HG03139 (cell line): ENCODE measurements around the gene PLPP7.
"Not testable (repeated sequence)": the region's sequence is repeated elsewhere in the genome, so short reads cannot be mapped to it uniquely, and the experiment has no call there.

Experiments used
- ATAC-seq: cut with Tn5 transposase; IDR thresholded peaks from one replicate; pipeline ENCODE4 v1.9.1; 2021; ENCODE audit not compliant: unreplicated experiment

The PLPP7 gene

DNA sequence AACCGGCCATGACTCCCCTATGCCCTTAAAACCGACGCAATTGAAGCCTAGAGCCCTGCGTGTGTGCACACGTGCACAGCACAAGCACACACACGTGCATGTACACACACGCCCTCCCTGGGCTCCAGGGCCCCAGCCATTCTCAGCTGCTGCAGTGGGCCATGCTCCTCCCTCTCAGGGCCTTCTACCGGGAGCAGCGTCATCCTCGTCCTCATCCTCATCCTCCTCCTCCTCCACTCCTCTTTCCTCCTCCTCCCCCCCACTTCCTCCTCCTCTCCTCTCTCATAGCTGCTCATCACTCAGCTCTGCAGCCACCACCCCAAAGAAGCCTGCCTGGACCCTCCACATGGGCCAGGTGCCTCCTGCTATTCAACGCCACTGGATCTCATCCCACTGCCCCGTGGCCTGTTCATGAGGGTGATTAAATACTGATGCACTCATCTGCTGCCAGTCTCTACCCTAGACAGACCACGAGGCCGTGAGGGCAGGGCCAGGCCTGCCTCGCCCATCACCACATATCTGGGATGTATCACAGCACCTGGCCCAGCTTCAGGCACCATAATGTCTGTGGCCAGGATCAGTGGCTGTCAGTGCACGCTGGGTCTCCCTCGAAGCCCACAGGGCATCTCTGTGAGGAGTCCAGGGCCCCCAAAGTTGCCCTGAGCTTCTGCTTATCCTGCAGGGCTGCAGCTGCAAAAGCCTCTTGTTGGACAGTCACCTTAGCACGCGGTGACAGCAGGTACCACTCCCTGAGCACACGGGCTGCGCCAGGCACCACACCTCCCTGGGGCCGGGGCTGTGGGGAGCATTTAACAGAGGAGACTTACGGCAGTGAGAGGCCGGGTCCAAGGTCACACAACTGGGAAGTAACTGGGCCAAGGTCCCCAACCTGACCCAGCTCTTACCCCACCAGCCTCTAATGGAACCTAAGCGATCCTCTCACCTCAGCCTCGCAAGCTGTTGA is 23.0 kb upstream of the PLPP7 start:
- ATAC-seq, result no peak

DNA sequence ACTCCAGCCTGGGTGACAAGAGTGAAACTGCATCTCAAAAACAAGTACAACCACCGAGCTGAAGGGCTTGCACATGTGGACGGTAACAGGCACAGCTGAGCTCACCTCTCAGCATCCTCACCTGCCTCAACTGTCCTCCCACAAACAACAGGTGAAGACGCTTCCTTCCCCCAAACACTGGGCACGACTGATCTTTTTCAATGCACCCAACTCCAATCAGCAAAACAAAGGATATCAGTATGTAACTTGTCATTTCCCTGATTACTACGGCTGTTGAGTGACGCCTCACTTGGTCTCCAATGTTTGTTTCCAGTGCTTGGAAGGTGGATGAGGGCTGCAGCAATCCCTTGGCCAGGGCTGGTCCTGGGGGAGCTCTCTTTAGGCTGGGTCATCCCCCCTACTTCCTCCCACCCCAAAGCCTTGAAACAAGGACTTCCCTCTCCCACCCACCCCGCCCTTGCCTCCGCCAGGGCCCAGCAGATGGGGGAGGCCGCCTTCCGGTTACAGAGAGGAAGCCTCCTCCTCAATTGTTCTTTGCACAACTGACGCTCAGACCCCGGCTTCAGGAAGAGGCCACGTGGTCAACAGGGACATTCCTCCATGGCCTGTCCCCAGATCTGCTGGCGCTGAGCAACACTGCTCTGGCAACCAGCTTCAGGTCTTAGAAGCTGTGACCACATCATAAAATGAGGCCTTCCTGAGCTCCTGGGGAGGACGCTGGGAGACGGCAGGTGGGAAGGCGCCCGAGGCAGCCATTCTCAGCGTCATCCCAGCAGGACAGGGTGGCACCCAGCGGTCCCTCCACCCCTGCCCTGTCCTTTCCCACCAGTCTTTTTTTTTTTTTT is 19.1 kb upstream of the PLPP7 start:
- no peak for ATAC-seq

DNA sequence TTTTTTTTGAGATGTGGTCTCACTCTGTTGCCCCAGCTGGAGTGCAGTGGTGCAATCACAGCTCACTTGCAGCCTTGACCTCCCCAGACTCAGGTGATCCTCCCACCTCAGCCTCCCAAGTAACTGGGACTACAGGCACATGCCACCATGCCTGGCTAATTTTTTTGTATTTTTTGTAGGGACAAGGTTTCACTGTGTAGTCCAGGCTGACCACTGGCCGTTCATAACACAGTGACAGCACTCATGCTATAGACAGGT is 18.6 kb upstream of the PLPP7 start:
- ATAC-seq, result not testable (repeated sequence)

DNA sequence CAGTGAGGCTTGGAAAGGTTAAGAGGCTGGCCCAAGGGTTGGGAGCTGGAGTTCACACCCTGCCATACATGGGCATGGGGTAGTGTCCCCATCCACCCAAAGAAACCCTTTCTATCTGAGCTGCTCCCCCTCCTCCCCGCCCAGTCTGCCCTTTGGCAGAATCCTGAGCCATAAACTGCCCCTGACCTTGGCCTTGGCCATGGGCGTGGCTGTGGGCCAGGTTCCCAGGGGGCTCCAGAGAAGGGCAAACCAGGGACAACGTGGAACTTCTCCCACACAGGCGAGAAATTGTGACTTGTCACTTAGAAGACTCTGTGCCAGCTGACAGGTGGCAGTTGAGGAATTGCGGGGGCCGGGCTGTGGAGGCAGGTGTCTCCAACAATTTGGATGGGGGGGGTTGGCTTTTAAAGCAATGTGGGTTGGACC is 18.0 kb upstream of the PLPP7 start:
- ATAC-seq, result no peak

DNA sequence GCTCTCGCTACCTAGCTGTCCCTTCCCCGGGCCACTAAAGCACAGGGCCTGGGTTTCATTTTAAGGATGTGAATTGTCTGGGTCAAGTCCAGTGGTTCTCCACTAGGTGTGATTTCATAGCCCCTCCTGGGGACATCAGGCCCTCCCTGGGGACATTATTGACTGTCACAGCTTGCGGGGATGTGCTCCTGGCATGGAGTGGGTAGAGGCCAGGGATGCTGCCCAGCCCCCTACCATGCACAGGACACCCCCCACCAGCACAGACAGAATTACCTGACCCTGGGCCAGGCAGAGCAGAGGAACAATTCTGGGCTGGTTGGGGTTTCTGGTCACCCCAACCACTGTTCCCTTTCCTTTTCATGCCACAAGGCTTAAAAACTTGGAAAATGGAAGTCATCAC is 17.3 kb upstream of the PLPP7 start:
- ATAC-seq, result no peak

DNA sequence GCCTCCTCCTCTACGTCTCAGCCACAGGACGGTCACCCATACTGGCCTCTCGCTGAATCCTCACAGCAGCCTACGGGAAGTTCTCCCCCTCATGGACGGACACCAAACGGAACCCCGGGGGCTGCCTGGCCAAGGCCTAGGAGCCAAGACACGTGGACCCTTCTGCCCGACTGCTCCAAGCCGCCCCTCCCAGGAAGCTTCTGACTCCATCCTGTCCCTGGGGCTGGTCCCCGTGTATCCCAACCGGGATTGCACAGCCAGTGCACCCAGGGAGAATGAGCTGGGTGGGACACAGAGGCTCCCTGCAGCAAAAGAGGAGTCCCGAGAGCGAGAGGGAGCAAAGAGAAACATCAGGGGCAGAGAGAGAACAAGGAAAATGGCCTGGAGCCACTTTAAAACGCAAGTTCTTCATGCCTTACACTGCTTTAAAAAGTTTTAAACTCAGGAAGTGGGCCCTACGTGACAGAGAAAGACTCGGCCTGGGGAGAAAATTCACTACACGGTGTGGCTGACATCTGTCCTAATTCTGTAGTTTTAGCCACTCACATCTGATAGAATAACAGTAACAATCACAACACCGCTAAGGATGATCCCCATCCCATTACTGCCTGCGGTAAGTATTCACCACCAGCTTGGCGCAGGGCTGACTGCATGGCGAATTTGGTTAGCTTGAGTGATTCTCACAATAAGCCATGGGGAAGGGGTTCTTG is 16.2 kb upstream of the PLPP7 start:
- no peak for ATAC-seq

DNA sequence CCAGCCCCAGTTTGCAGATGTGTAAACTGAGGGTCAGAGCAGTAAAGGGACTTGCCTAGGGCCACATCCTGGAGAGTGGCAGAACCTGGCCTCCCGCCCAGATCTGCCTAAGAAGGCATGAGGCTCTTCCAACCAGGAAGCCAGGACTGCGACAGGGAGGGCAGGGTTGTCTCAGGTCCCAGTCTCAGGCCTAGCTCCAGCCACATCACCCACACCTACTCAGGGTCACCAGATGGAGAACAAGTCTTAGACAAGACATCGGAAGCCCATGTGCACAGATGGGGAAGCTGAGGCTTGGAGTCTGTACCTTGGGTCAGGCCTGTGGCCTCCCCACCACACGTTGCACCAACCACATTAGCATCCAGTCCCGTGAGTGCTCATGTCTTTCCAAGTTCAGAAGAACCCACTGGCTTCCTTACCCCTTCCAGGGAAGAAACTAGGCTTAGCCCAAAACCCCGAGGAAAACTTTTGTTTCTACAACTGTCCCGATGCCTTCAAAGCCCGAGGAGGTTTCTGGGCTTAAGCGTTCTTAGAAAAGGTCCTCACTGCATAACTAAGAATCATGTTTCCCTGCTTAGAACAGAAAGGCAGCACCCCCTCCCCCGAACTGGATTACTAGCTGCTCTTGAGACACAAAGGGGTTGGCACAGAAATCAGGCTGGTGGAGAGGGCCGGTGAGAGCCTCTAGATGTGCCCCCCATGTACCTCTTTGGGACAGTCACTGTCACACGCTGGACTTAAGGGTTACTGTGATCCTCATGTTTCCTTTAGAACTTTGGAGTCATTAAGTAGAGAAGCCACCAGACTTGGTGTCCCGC is 15.5 kb upstream of the PLPP7 start:
- ATAC-seq, result no peak

DNA sequence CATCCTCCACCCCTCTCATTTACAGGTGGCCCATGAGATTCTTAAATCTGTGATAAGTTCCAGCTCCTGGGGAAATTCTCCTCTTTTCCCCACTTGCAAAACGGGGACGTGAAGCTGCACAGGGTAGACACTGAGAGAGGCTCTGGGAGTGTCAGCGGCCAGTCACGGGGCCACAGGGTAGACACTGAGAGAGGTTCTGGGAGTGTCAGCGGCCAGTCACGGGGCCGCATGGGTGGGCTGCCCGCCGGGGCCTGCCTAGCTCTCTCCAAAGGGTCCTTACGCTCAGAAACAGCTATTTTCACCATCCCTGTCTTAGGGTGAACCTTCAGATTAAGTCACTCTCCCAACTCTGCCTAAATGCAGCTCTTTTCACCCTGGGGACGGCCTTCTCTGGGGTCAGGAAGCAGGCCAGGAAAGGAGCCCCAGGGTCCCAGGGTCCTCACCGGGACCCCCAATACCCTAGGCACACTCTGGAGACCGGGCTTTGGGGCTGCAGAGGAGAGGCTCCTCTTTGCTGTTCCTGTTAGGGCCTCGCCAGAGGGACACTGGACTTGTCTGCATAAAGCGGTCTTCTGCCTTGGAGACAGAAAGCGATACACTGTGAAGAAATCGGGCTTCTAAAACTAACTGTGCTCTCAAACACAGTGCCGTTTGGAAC is 14.7 kb upstream of the PLPP7 start:
- no peak for ATAC-seq

DNA sequence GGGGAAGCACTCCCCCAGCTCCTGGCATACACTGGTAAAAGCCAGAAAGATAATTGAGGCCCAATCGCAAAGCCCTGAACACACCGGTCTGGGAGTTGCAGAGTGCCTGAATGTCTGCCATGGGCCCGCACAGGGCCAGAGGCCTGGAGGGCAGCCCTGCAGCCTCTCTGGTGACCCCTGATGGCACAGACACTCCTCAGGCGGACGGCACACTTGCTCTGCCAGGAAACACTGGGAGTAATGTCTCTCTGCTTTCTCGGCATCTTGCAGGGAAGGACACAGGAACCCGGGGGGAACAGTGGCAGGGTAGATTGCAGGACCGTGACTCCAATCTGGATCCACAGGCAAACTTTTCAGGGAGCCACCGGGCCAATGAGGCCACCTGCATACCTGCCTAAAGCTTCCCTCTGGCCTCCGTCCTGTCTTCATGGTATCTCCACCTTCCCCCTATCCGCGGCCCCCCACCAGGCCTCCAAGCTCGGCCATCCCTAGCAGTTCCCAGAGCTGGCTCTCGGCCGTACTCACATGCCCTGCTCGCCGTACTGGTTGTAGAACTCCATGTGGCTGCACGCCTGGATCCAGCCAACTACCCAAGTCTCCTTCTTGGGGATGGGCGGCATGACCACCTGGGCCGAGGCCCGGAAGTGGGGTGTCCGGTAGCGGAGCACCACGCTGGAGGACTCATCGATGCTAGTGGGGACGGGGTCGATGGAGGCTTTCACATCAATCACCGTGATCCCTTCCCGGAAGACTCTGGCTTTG is 14.0 kb upstream of the PLPP7 start:
- ATAC-seq, result no peak

DNA sequence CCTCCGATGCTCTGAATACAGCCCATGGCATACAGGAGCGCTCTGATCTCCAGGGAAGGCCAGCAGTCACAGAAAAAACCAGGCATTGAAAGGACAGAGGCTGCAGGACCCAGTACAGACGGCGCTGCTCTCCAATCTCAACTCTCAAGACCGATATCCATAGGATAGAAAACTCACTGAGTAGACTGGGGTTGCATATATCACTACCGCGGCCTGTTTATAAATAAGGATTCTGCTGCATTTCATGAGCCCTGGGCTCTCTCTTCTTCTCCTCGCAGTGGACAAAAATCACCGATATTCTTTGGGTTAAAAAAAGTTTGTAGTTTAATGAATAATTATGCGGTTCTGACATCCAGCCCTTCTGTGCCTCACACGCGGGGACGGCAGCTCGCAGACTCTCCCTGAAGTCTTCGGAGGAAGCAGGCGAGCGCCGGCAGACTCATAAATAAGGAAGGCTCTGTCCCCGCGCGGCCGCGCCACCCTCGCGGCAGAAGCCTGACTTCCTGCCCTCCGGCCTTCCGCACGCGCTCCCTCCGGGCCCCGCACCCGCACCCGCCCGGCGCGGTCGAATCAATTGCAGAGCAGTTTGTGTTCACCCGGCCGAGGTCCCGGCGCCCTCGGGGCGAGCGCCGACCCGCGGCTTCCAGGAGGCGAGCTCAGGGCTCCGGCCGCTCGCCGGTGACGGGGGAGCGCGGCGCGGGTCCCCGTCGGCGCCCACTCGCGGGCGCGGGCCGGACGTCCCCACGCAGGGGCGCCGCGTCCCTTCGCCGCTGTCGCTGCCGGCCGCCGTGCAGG is 13.2 kb upstream of the PLPP7 start, which contains the start of gene FAM78A:
FAM78A (minus strand) TSS at position 417 of the 795 bp plus-strand sequence; CDS start at position 86, 331 bp downstream.
- ATAC-seq, result no peak

DNA sequence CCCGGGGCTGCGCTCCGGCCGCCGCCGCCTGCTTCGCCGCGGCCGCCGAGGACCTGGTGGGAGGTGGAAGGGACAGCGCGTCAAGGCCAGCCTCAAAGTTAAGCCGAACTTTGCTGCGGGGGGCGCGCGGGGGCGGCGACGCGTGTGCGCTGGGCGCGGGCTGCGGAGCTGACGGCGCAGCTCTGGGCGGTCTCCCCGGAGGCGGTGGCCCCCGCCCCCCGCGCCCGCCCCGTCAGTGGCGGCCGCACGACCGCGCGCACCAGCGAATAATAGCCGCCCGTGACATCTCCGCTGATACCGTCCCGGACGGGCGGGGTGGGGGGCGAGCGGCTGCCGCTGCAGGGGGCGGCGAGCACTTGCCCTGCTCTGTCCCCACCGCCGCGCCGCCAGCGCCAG is 12.6 kb upstream of the PLPP7 start:
- no peak for ATAC-seq

DNA sequence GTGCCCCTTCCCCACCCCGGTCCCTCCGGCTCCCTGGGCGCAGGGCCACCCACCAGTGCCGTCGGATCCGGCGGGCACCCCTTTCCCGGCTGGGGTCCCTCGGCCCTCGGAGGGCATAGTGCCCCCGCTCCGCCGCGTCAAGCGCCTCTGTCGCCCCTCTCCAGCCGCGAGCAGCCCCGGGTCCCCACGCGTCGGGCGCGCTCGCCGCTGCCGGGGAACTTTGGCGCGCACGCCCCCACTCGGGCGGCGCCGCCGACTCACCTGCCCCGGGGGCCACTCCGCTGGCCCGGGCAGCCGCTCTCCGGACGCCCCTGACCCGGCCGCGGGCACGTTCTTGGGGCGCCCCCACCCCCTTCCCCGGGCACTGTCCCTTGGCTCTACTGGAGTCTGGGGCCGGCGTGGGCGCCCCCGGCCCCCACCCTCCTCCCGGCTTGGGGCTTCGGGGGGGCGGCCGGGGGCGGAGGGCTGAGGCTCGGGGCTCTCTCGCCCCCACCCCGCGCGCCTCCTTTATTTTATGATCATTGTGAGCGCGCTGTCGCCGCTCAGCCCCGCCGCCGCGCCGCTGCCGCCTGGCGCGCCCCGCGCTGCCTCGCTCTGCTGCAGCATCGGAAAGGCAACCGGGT is 12.1 kb upstream of the PLPP7 start:
- no peak for ATAC-seq

DNA sequence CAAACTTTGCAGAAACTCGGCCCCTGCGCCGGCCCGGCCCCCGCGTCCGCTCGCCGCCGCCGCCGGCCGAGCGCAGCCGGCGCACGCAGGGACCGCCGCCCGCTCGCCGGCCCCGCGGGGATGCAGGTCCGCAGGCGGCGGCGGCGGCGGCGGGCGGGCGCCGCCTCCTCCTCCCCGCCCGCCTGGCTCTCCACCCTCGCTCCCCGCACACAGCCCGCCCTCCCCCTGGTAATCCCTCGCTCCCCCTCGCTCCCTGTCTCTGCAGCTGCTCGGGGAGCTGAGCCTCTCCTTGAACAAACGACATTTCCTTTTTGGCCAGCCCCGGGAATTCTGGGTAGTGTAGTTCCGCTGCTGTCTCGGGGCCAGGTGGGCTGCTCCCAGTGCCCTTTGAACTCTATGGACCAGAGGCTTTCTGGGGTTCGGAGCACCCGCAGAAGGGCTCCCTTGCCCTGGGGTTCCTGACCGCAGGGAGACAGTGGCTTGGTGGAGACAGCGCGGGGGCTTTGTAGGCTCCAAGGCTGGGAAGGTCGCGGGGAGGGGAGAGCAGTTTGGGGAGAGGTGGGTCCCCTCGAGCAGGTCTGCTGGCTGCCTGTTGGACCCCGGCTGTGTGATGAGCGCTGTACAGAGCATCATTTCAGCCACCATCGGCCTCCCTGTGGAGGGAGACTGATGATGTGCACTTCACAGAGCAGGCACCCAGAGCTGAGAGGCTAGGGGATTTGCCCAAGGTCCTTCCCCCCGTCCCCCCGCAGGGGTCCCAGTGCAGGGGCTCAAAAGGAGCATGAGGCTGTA is 11.4 kb upstream of the PLPP7 start:
- ATAC-seq, result no peak

DNA sequence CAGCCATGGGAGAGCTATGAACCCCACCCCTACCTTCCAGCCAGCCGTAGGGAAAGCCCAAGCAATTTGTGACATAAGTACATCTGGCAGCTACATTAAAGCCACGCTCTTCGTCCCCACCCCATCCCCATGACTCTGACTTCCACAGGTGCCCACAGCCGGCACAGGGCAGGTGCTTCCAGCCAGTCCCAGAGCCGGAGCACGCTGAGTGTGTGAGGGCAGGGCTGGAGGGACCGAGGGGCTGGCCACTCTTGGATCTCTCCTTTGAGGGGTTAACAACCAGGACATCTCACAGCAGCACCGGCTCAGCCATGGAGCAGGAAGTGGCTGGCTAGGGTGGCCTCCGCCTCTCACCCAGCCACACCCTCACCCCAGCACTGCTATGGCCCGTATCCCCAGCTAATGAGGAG is 10.8 kb upstream of the PLPP7 start:
- ATAC-seq, result no peak

DNA sequence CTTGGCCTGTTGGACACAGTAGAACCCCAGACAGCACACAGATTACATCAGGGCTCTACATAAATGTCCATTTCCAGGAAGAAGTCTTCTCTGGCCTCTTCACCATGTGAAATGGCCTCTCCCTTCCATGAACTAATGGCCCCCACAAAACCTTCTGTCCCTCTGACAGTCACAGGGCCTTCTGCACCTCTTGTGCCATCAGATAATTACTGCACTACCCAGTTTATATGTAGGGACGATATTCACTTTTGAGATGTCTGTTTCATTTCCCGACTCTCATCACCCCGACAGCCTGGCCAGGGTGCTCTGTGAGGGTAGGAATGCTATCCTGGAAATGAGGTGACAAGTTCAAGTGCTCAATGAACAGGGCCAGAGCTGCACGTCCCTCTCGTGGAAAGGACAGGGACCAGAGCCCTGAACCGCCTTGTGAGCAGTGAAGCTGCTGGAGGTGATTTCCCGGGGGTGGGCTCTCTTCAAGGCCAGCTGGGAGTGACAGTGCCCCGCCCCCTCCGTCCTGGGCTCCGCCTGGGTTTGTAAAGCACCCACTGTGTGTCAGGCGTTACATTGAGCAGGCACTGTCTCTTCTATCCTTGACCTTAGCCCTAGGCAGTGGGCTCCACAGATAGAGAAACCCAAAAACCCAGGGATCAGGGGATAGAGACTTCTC is 10.2 kb upstream of the PLPP7 start:
- no peak for ATAC-seq

DNA sequence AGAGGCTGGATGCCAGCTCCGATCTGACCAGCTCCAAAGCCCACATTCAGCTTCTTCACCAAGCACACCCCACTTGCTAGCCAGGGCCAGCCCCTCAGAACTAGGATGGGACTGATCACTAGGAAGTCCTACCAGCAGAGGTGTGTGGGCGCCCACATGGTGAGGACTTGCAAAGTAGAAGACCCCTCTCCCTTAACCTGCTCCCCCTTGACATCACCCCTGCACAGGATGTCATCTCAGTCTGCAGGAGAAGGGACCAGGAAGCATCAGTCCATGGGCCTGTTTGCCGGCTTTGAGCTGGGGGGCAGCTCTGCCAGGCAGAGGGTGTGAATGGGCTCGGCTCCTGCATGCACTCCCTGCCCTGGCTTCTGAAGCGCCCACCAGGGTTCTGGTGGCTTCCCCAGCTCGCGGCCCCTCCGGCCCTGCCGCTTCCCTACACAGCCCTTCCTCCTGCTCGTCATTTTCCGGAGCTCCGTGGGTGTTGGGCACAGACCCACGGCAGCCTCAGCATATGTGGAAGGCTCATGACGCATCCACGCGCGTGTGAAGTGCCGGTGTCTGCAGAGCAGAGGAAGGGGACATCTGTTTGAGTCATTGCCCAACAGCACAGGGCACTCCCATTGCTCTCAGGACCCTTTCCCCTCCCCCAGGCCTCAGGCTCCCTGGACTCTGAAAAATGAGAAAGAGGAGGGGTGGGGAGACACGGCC is 9.5 kb upstream of the PLPP7 start:
- no peak for ATAC-seq
